ENCODE measurements around the gene VPS54. TPM values are rescaled to one million over a fixed set of nuclear protein-coding genes. Genes with fewer than 3 reads are reported as not detected.
A peak's percentile ranks its signal among the peaks of the same experiment; 100 is the strongest.

Gene VPS54
- total and polyA plus RNA-seq, 9 of the 15 experiments (the other 6 are each of a cell fraction or from before 2014, with no cell fraction given), result 4.9 to 23.2 (median 13.2) TPM

- TF ChIP-seq, protein P1, sequence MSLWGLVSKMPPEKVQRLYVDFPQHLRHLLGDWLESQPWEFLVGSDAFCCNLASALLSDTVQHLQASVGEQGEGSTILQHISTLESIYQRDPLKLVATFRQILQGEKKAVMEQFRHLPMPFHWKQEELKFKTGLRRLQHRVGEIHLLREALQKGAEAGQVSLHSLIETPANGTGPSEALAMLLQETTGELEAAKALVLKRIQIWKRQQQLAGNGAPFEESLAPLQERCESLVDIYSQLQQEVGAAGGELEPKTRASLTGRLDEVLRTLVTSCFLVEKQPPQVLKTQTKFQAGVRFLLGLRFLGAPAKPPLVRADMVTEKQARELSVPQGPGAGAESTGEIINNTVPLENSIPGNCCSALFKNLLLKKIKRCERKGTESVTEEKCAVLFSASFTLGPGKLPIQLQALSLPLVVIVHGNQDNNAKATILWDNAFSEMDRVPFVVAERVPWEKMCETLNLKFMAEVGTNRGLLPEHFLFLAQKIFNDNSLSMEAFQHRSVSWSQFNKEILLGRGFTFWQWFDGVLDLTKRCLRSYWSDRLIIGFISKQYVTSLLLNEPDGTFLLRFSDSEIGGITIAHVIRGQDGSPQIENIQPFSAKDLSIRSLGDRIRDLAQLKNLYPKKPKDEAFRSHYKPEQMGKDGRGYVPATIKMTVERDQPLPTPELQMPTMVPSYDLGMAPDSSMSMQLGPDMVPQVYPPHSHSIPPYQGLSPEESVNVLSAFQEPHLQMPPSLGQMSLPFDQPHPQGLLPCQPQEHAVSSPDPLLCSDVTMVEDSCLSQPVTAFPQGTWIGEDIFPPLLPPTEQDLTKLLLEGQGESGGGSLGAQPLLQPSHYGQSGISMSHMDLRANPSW (CRISPR knock-in tag; IDR thresholded peaks at IDR 0.05), result no peak
- TF ChIP-seq, protein P2, sequence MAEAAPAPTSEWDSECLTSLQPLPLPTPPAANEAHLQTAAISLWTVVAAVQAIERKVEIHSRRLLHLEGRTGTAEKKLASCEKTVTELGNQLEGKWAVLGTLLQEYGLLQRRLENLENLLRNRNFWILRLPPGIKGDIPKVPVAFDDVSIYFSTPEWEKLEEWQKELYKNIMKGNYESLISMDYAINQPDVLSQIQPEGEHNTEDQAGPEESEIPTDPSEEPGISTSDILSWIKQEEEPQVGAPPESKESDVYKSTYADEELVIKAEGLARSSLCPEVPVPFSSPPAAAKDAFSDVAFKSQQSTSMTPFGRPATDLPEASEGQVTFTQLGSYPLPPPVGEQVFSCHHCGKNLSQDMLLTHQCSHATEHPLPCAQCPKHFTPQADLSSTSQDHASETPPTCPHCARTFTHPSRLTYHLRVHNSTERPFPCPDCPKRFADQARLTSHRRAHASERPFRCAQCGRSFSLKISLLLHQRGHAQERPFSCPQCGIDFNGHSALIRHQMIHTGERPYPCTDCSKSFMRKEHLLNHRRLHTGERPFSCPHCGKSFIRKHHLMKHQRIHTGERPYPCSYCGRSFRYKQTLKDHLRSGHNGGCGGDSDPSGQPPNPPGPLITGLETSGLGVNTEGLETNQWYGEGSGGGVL (CRISPR knock-in tag; IDR thresholded peaks at IDR 0.05), result no peak
- TF ChIP-seq BCL6 (CRISPR knock-in tag; IDR thresholded peaks at IDR 0.05), result no peak
- TF ChIP-seq, protein P3, sequence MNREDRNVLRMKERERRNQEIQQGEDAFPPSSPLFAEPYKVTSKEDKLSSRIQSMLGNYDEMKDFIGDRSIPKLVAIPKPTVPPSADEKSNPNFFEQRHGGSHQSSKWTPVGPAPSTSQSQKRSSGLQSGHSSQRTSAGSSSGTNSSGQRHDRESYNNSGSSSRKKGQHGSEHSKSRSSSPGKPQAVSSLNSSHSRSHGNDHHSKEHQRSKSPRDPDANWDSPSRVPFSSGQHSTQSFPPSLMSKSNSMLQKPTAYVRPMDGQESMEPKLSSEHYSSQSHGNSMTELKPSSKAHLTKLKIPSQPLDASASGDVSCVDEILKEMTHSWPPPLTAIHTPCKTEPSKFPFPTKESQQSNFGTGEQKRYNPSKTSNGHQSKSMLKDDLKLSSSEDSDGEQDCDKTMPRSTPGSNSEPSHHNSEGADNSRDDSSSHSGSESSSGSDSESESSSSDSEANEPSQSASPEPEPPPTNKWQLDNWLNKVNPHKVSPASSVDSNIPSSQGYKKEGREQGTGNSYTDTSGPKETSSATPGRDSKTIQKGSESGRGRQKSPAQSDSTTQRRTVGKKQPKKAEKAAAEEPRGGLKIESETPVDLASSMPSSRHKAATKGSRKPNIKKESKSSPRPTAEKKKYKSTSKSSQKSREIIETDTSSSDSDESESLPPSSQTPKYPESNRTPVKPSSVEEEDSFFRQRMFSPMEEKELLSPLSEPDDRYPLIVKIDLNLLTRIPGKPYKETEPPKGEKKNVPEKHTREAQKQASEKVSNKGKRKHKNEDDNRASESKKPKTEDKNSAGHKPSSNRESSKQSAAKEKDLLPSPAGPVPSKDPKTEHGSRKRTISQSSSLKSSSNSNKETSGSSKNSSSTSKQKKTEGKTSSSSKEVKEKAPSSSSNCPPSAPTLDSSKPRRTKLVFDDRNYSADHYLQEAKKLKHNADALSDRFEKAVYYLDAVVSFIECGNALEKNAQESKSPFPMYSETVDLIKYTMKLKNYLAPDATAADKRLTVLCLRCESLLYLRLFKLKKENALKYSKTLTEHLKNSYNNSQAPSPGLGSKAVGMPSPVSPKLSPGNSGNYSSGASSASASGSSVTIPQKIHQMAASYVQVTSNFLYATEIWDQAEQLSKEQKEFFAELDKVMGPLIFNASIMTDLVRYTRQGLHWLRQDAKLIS (CRISPR knock-in tag; IDR thresholded peaks at IDR 0.05), result no peak
- TF ChIP-seq ZNF175 (CRISPR knock-in tag; IDR thresholded peaks at IDR 0.05; ENCODE audit: low read depth), result peak; percentile 80; the same call in 1 of the 2 replicates
- 0 out of 2 replicates have a peak, but pooled peaks have one; percentile 23 for TF ChIP-seq ZNF324 (CRISPR knock-in tag; IDR thresholded peaks at IDR 0.05)
- peak; percentile 89; the same call in 1 of the 2 replicates for TF ChIP-seq PHF8 (IDR thresholded peaks at IDR 0.05; ENCODE audit: borderline replicate concordance, low read length)
- TF ChIP-seq, protein P4, sequence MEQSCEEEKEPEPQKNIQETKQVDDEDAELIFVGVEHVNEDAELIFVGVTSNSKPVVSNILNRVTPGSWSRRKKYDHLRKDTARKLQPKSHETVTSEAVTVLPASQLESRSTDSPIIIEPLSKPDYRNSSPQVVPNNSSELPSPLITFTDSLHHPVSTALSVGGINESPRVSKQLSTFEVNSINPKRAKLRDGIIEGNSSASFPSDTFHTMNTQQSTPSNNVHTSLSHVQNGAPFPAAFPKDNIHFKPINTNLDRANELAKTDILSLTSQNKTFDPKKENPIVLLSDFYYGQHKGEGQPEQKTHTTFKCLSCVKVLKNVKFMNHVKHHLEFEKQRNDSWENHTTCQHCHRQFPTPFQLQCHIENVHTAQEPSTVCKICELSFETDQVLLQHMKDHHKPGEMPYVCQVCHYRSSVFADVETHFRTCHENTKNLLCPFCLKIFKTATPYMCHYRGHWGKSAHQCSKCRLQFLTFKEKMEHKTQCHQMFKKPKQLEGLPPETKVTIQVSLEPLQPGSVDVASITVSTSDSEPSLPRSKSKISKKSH (CRISPR knock-in tag; IDR thresholded peaks at IDR 0.05), result no peak
- TF ChIP-seq, protein P5, sequence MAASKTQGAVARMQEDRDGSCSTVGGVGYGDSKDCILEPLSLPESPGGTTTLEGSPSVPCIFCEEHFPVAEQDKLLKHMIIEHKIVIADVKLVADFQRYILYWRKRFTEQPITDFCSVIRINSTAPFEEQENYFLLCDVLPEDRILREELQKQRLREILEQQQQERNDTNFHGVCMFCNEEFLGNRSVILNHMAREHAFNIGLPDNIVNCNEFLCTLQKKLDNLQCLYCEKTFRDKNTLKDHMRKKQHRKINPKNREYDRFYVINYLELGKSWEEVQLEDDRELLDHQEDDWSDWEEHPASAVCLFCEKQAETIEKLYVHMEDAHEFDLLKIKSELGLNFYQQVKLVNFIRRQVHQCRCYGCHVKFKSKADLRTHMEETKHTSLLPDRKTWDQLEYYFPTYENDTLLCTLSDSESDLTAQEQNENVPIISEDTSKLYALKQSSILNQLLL (CRISPR knock-in tag; IDR thresholded peaks at IDR 0.05; ENCODE audit: borderline replicate concordance), result no peak
- peak; percentile 66 to 71; a peak in 3 of 4 replicates for TF ChIP-seq NONO (IDR thresholded peaks at IDR 0.05; ENCODE audit: low read depth in 2 of 2, low read length in 1 of 2)
- peak; percentile 52; the same call in 1 of the 2 replicates for TF ChIP-seq SMARCE1 (IDR thresholded peaks at IDR 0.05)
- TF ChIP-seq, protein P6, sequence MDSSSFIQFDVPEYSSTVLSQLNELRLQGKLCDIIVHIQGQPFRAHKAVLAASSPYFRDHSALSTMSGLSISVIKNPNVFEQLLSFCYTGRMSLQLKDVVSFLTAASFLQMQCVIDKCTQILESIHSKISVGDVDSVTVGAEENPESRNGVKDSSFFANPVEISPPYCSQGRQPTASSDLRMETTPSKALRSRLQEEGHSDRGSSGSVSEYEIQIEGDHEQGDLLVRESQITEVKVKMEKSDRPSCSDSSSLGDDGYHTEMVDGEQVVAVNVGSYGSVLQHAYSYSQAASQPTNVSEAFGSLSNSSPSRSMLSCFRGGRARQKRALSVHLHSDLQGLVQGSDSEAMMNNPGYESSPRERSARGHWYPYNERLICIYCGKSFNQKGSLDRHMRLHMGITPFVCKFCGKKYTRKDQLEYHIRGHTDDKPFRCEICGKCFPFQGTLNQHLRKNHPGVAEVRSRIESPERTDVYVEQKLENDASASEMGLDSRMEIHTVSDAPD (CRISPR knock-in tag; IDR thresholded peaks at IDR 0.05), result no peak
These were observed at the start of gene VPS54 (continued) for GRCh38 chr2:64019083-64019974.

All from K562 (cell line).